Skeletal muscle tissue (tissue), 4 donors: ENCODE results near the gene MARCHF3. TPM values are rescaled to one million over a fixed set of nuclear protein-coding genes. Genes with fewer than 3 reads are reported as not detected.
A peak's percentile ranks its signal among the peaks of the same experiment; 100 is the strongest.

Source experiments
- H3K27ac ChIP-seq: one replicate; pipeline ENCODE4 v1.7.0; 2013; ENCODE audit warnings: mild to moderate bottlenecking, low read depth, low read length, inconsistent platforms
- H3K27me3 ChIP-seq, 3 donors: one replicate each; pipeline ENCODE4 v1.7.0; 2013; ENCODE audit warnings: low read length in 3 of 3; ENCODE audit not compliant: control insufficient read depth in 3 of 3, insufficient read depth in 3 of 3
- H3K36me3 ChIP-seq, 3 donors: one replicate each; pipeline ENCODE4 v1.7.0; 2013; ENCODE audit warnings: low read length in 3 of 3; ENCODE audit not compliant: control insufficient read depth in 3 of 3, insufficient read depth in 3 of 3
- H3K4me1 ChIP-seq, 3 donors: one replicate each; pipeline ENCODE4 v1.7.0; 2013; ENCODE audit warnings: low read length in 3 of 3, mild to moderate bottlenecking in 3 of 3; ENCODE audit not compliant: control insufficient read depth in 3 of 3, insufficient read depth in 3 of 3
- H3K4me3 ChIP-seq, 3 donors: one replicate each; pipeline ENCODE4 v1.7.0; 2013; ENCODE audit warnings: low read length in 3 of 3
- H3K9ac ChIP-seq, 3 donors: one replicate each; pipeline ENCODE4 v1.7.0; 2013; ENCODE audit warnings: low read length in 3 of 3, mild to moderate bottlenecking in 3 of 3, moderate library complexity in 2 of 3, low read depth in 1 of 3
- H3K9me3 ChIP-seq, 3 donors: one replicate each; pipeline ENCODE4 v1.7.0; 2013; ENCODE audit warnings: low read length in 3 of 3; ENCODE audit not compliant: control insufficient read depth in 3 of 3
- total RNA-seq: library from RNA; depleted of rRNA; stranded (reverse); fragments of >200 nt; gene quantifications from one replicate; pipeline ENCODE4 v1.2.3, GENCODE V29; 2014
- donor health status: Osteomylitis.

Gene MARCHF3
- total RNA-seq, 1 donor from 2014 or later, result 18.8 TPM

GRCh38 chr5:126976520-126977172 lies 53.7 kb downstream of the MARCHF3 start:
- Histone ChIP-seq H3K9me3 (no peaks in the 10 kb centered on the region), H3K4me1 (peaks cover 3 to 21% (median 8%) of the 10 kb centered on the region in 3 donors), H3K36me3 (no peaks in the 10 kb centered on the region), H3K9ac (no peak overlapping the region), H3K4me3 (no peak overlapping the region), H3K27ac (no peak overlapping the region), H3K27me3 (no peaks in the 10 kb centered on the region)

DNA sequence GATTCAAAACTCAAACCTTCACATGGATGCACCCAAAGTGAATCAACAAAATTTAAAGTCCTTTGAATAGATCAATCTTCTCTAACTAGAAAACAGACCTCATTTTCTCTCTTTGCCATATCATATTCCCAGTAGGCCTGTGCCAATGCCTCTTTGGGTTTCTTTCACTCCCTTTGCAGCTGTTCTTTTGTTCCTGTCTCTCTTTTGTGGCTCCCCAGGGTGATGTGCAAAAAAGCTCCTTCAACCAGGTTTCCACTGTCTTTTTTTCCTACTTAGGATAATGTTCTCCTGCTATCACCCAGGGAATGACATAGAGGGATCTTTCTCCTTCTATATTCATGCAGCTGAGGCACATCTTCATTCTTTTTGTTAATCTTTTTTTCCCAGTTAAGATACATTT lies 54.6 kb downstream of the MARCHF3 start:
- Histone ChIP-seq H3K4me1 (peaks cover 3 to 21% (median 11%) of the 10 kb centered on the region in 3 donors), H3K27me3 (no peaks in the 10 kb centered on the region), H3K36me3 (no peaks in the 10 kb centered on the region), H3K9me3 (no peaks in the 10 kb centered on the region), H3K27ac (no peak overlapping the region), H3K4me3 (no peak overlapping the region), H3K9ac (no peak overlapping the region)

- Histone ChIP-seq H3K27me3 (no peaks in the 10 kb centered on the region), H3K9me3 (no peaks in the 10 kb centered on the region), H3K9ac (no peak overlapping the region), H3K4me1 (peaks cover 7 to 21% (median 14%) of the 10 kb centered on the region in 3 donors), H3K36me3 (no peaks in the 10 kb centered on the region), H3K4me3 (no peak overlapping the region), H3K27ac (no peak overlapping the region)
Measured at GRCh38 chr5:126973193-126973592, 57.2 kb downstream of the MARCHF3 start.

GRCh38 chr5:126972062-126972895 lies 58.1 kb downstream of the MARCHF3 start:
- Histone ChIP-seq H3K9me3 (no peaks in the 10 kb centered on the region), H3K36me3 (no peaks in the 10 kb centered on the region), H3K9ac (no peak overlapping the region), H3K27ac (no peak overlapping the region), H3K27me3 (no peaks in the 10 kb centered on the region), H3K4me1 (peaks cover 7 to 21% (median 14%) of the 10 kb centered on the region in 3 donors), H3K4me3 (no peak overlapping the region)

DNA sequence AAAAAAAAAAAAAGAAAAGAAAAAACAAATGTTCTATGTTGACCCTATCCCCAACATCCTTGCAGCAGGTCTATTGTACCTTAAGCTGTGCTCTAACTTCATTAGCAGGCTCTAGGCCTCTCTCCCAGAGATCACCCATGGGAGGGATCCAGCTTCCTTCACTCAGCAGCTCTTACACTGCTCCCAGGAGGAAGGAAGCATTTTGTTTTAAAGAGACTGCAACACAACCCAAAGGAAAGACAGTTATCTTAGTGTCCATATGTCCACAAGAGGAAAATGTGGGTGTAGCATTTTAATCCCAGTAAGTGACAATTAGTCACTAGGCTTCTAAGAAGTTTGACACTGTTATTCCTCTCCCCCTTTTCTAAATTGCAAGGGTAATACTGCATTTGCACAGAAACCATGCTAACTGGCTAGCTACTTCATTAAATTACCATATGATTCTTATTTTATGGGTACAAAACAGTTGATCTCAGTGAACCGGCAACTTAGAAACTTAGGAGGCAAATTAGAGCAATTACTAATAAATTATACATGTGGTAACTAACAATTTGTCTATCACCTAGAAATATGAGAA lies 58.8 kb downstream of the MARCHF3 start:
- Histone ChIP-seq H3K9ac (no peak overlapping the region), H3K4me3 (no peak overlapping the region), H3K27ac (no peak overlapping the region), H3K27me3 (no peaks in the 10 kb centered on the region), H3K36me3 (no peaks in the 10 kb centered on the region), H3K9me3 (no peaks in the 10 kb centered on the region), H3K4me1 (peaks cover 7 to 18% (median 14%) of the 10 kb centered on the region in 3 donors)

DNA sequence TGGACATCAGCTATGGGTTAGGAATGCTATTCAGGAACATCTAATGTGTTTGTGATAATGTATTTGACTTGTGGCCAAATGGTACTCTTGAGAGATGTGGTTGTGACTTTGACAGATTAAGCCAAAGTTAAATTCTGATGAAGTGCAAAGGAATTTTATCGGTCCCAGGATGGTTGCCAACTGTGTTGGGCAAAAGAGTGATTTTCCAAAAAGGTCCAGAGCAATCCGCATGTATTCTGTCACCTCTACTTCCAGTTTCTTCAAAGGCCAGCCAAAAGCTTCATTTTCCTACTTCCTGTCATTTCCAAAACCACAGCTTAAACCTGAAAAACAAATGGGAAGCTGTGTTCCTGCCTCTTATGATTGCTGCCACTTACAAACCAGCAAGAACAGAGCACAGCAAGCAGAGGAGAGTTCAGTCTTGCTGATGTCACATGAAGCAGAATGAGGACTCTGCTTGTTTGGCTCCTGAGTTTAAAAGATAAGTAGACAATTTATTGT lies 59.8 kb downstream of the MARCHF3 start:
- H3K9me3 ChIP-seq, result no peaks in the 10 kb centered on the region
- H3K4me3 ChIP-seq, result no peak overlapping the region
- H3K27me3 ChIP-seq, result no peaks in the 10 kb centered on the region
- H3K27ac ChIP-seq, result no peak overlapping the region
- H3K36me3 ChIP-seq, result no peaks in the 10 kb centered on the region
- H3K4me1 ChIP-seq, result peaks cover 7 to 14% (median 14%) of the 10 kb centered on the region in 3 donors
- H3K9ac ChIP-seq, result peak overlapping the region in 1 of 3 donors; percentile 47

DNA sequence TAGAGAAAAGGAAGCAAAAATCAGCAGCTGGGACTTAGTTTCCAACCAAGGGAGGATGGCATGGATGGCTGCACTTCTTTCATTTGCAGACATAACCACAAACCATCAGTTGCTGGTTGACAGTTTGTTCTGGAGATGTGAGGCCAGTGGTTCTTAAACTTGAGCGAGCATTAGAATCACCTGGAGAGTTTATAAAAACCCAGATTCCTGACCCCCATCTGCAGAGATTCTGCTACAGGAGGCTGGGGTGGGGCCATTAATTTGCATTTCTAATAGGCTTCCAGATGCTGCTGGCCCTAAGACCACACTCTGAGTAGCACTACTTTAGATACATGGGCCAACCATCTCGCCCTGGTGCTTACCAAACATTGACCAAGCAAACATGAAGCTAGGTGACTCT lies 60.8 kb downstream of the MARCHF3 start:
- no peaks in the 10 kb centered on the region for H3K9me3 ChIP-seq
- no peaks in the 10 kb centered on the region for H3K36me3 ChIP-seq
- H3K4me3 ChIP-seq, result no peak overlapping the region
- no peaks in the 10 kb centered on the region for H3K27me3 ChIP-seq
- H3K9ac ChIP-seq, result no peak overlapping the region
- peaks cover 7 to 14% (median 14%) of the 10 kb centered on the region in 3 donors for H3K4me1 ChIP-seq
- H3K27ac ChIP-seq, result no peak overlapping the region

DNA sequence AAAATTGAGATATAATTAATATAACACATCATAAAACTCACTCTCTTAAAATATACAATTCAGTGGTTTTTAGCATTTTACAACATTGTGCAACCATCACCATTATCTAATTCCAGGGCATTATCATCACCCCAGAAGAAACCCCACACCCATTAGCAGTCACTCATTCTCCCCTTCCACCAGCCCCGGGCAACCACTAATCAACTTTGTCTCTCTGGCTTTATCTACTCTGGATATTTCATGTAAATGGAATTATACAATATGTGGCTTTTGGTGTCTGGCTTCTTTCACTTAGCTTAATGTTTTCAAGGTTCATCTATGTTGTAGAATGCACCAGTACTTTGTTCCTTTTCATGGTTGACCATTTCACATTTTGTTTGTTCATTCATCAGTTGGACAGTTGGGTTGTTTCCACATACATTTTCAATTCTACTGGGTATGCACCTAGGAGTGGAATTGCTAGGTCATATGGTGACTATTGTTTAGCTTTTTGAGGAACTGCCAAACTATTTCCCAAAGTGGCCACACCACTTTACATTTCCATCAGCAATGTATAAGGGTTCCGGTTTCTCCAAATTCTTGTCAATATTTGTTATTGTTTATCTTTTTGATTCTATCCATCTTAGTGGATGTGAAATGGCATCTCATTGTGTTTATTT lies 62.4 kb downstream of the MARCHF3 start:
- H3K27me3 ChIP-seq, result no peaks in the 10 kb centered on the region
- no peak overlapping the region for H3K27ac ChIP-seq
- H3K9me3 ChIP-seq, result no peaks in the 10 kb centered on the region
- peaks cover 7 to 8% (median 7%) of the 10 kb centered on the region in 3 donors for H3K4me1 ChIP-seq
- H3K4me3 ChIP-seq, result no peak overlapping the region
- H3K36me3 ChIP-seq, result no peaks in the 10 kb centered on the region
- no peak overlapping the region for H3K9ac ChIP-seq

DNA sequence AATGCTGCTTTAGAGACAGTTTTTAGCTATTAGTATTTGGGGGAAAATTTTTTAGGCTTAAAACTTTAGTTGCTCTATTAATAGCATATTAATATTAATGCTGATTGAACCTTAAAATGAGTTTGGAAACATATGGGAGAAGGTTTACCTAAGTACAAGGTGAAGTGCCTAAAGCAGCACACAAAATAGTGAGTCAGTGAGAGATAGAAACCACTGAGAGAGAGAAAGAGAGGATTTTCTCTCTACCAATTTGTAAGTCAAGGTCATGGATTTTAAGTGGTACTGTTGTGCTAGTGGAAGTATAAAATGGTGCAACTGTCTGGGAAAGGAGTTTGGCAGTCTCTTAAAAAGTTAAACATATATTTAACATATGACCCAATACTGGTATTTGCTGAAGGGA lies 64.9 kb downstream of the MARCHF3 start:
- Histone ChIP-seq H3K36me3 (no peaks in the 10 kb centered on the region), H3K9me3 (no peaks in the 10 kb centered on the region), H3K4me1 (peaks cover 0 to 5% (median 1%) of the 10 kb centered on the region in 3 donors), H3K4me3 (no peak overlapping the region), H3K9ac (no peak overlapping the region), H3K27ac (no peak overlapping the region), H3K27me3 (no peaks in the 10 kb centered on the region)
